HG02870 (cell line): ENCODE results near the gene NAA60.
"Not testable (repeated sequence)": the region's sequence is repeated elsewhere in the genome, so short reads cannot be mapped to it uniquely, and the experiment has no call there.

Experiments
- ATAC-seq: cut with Tn5 transposase; IDR thresholded peaks from one replicate; pipeline ENCODE4 v1.9.1; 2021; ENCODE audit warnings: mild to moderate bottlenecking, moderate library complexity; ENCODE audit not compliant: unreplicated experiment

Gene NAA60

DNA sequence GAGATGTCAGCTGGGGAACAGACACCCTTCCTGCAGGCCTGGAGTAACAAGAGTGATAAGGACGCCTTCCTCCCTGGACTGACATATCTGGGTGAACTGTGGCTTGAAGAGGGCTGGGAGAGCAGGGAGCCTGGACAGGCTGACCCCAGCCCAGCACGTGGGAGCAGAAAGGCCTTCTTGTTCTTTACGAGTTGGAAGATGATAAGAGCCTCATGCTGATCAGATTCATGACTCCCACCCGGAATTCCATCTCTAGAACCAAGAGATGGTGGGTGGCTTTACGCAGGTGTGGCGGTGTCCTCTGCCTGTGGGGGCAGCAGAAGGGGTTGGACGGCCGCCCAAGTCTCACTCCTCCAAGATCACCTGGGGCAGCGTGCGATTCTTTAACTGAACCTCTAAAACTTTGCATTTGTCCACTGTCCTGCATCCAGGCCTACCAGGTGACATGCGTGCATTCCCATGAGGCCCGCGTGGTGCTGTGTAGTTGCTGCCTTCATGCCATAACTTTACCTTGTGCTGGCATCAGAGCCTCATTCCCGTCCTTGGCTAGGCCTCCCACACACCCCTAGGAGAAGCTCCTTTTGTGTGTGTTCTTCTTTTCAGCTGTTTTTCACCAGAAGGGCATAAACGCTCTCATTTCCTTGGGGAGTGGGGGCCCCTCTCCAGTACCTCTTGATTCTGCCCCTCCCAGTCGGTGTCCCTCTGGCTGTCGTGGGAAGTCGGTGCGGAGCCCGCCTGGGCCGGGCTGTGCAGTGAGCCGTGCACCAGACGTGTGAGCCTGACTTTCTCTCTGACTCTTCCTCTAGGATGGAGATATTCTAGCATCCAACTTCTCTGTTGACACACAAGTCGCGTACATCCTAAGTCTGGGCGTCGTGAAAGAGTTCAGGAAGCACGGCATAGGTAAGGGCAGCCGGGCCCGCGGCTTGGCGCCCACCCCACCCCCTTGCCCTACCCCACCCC lies 38.5 kb downstream of the NAA60 start:
- ATAC-seq = no peak

DNA sequence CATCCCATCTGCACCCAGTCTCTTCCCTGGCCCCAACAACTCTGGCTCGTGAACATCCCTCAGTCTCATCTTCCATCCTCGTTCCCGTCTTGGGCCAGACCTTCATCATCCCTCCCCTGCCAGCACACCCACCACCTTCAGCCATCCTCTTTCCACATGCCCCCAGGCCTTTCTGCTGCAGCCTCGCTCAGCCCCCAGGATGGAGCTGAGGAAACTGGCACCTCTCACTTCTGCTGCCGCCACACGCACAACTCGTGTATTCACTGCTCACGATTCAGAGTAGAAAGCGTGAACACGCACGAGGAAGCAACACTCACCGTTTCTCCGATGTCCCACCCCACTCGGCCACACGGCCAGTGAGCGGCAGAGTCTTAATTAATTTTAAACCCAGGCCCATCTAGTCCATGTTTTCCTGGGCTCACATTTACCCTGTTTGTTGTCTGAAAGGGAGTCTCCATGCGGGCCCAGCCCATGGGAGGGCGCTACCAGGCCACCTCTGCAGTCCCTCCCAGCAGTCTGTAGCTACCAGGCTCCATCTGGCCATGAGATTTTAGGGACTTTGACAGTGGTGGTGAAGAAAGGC lies 39.3 kb downstream of the NAA60 start:
- ATAC-seq = no peak

DNA sequence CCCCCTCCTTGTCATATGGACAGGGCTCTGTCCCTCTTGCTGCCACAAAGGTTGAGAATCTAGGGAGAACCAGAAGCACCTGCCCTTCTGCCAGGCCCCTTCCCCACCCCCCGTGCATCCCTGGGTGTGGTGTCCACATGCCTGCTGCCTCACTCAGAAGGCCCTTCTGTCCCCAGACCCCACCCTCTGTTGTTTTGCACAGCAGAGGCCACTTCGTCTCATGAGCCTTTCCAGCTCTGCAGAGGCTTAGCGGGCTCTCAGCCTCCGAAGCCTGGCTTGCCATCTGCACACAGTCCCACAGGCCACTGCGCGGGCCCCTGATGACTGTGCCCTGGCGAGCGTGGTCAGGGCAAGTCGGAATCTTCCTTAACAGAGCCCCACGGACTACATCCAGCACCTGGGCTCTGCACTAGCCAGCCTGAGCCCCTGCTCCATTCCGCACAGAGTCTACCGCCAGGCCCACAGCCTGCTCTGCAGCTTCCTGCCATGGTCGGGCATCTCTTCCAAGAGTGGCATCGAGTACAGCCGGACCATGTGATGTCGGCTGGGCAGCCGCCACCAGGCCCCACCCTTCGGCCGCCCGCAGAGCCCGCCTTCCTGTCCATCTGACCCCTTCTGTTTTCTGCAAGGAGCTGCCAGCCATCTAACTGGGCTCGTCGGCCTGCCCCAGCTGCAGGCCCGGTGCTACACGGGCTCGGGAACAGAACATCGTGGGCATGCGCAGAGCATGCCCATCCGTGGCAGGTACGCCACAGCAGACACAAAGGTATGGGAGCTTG lies 41.0 kb downstream of the NAA60 start:
- no peak for ATAC-seq

DNA sequence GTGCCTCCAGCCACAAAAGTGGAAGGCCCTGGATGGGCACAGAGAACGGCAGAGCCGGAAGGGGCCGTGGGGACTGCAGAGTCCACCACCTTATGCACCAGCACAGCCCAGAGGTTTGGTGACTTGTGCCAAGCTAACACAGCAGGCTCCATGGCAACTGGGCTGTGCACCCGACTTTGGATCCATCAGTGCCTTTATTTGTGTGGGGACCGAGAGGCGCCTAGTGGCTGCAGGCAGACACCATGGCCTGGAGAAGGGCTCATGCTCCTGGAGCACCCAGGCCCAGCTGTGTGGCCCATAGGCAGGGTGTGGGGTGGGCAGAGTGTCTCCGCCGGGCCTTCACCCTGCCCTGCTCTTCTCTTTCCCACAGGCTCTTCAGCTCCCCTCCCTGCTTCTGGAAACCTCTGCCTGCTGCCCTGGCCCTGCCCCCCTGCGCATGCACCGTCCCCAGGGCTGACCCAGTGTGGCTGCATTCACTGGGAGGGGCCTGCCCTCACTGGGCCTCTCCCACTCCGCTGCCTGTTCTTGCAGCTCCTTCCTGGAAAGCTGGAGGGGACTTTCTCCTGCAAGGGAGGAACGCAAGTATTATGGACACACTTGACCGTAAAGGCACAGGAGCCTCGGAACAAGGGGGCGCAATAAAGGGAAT lies 41.7 kb downstream of the NAA60 start:
- no peak for ATAC-seq

DNA sequence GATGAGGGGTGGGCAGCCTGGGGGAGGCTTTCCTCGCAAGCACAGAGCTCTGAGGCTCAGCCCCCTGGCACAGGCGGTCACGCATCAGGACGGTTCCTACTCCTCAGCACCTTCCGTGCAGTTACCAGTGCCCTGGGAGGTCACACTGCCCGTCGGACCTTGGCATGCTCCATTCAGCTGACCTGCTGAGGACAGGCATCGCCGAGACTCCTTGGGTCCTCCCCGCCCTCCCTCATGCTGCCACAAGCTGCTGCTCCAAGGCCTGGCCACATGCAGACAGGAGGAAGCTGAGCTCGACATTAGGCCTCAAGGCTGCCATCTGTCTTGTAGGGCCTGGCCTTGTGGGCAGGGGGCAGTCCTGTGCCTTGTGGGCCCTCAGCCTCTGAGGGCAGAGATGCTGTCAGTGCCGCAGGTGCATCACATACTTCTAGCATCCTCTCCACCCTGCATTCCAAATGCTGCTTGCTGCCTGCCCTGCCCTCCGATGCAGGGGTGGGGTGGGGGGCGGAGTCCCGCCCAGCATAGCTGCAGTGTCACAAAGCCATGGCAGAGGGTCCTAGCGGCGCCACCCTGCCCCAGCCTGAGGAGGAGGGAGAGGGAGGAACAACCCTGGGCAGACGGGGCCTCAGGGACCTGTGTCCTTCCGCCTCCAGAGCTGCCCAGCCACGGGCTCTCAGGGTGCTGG lies 42.5 kb downstream of the NAA60 start:
- ATAC-seq = no peak

DNA sequence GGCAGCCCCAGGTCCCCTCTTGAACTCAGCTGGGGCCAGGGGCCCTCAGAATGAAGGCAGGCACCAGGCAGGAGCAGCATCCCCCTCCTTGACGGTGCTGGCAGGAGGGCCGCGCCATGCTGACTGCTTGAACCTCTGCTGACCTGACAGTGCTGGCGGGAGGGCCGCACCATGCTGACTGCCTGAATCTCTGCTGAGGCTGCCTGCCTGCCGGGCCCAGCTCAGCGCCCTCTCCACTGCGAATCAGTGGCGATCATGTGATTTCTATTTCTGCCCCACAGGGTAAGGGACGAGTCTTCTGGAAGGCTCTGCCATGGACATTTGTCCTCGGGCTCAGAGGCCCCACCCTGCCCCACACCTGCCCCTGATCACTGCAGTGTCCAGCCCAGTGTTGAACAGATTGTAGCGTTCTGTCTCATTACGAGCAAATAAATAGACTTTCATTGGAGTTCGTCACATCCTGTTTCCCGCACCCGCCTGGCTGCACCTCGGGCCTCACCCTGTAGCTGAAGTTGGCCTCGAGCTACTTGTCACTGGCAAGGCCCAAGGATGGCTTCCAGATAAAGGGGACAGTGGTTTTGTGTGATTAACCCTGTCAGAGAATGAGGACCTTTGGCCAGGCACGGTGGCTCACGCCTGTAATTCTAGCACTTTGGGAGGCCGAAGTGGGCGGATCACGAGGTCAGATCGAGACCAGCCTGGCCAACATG lies 43.2 kb downstream of the NAA60 start:
- ATAC-seq = no peak

DNA sequence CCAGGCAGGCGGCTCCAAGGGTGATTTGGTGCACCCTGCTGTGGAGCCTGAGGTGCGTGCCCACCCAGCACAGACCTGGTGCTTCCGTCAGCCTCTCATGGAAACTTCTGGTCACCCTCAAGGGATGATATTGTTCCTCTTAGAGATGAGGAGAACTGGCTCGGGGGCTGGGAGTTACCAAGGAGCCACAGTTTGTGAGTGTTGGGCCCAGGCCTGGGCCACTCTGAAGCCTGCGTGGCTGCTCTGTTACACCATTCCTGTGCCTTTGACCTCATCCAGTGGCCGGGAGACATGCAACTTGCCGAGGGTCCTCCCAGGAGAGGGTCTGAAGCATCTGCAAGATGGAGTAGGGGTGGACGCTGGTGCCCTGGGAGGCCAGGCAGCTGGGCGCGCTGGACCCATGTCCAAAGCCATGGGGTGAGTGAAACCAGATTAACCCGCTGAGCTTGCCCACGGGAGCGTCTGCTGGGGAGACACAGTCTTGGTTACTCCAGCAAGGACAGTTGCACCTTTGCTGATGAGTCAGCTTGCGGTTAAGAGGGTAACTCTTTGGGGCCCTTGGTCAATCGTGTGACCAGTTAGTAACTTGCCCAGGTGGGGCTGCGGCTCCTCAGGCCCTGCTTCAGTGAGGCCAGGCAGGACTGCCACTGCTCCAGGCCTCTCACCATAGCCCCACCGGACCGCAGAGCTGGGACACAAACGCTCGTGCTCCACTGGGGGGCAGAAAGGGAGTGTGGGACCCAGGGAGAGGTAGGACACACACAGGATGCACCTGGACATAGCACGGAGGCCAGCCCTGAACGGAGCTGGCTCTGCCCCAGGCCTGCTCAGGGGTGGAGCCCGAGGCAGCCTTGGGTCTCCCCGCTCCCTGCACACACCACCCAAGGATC lies 44.3 kb downstream of the NAA60 start:
- ATAC-seq = no peak

DNA sequence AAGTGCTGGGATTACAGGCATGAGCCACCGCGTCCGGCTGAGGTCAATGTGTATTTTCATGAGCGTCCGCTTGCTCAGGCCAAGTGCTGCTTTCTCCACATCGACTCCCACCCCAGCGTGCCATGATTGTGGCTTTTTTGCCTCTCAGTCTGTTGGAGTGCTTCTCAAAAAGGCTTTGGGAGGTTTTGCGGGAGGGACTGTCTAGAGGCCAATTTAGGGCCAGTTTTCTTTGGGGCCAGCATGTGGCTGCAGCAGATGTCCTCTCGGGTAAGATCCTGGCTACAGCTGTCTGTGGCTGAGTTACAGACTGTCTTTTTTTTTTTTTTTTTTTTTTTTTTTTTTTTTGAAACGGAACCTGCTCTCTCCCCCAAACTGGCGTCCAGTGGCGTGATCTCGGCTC lies 45.3 kb downstream of the NAA60 start:
- no peak for ATAC-seq

DNA sequence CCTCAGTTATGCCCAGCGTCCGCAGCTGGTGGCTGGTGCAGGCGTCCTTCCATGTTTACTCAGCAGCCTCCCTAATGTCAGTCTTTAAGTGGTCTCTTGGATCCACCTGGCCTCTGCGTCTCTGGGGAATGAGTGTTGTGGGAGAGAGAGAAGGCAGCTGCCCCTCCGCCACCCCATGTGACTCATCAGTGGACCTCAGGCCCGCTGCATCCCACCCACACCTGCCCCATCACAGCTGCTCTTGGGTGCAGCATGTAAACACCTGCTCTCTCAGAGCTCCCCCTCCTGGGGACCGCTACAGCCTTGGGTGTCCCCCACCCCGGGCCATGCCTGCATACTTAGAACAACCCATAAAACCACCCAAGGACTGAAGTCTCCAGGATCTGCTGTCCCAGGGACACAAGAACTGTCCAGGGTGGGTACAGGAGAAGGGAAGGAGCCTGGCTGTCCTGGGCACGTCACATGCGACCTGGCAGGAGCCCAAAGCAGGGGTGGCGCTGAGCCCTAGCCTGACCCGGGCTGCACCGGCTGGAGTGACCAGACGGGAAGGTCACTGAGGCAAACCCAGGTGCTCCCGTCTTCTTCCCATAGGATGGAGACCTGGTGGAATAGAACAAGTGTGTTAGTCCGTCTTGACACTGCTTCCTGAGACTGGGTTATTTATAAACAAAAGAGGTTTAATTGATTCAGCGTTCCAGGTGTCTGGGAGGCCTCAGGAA lies 47.6 kb downstream of the NAA60 start:
- ATAC-seq = no peak

DNA sequence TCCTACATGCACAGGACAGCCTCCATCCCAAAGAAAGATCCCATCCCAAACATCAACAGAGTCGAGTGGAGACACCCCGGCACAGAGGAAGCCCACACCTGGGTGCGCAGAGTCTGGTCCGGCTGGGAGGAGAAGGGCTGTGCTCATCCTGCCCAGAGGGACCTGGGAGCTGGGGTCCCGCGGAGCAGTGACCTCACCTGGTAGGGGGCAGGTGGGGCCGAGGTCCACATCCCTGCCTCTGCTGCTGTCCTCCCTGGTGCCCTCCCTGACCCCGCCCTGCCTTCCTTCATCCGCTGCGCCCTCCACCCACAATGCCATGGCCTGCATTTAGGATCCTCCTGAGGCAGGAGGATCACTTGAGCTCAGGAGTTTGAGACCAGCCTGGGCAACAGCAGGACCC lies 48.9 kb downstream of the NAA60 start:
- ATAC-seq = no peak

DNA sequence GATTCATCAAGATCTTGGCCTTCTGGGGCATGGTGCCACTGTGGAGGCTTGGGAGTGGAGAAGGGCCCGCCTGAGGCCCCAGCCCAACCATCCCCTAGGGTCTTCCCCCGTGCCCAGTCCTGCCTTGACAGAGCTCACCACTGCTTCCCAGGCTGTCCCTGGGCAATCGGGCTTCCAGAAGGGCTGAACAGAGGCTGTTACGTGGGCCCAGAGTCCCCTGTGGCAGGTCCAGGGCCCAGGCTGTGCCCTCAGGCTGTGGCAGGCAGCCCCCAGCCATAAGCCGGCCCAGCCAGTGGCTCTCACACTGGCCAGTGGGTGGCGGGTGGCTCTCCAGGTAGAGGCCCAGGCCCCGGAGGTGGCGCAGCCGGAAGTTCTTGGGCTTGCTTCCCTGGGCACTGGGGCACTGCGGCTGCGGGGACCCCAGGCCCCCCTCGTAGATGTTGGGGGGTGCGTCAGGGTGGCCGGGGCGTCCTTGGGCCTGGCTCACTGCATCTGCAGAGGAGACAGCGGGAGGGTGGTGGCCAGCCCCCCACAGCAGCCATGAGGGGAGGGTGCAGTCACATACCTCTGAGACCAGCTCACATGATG lies 51.0 kb downstream of the NAA60 start:
- no peak for ATAC-seq

DNA sequence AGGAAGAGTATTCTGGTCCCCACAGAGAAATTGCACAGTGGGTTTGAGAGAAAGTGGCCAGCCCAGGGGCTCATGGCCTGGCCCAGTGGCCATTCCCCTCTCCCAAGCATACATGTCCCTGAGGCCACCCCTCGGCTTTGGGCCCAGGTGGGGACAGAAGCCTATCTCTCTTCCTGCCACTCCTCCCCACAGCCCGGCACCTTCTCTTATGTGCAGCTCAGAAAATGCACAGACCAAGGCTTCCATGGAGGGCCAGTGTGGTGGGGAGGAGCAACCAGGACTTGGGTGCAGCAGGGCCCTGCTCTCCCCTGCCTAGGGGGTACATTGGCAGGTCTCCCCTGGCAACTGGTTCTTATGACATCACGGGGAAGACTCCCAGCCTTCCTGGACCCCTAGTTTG lies 51.7 kb downstream of the NAA60 start, which contains the start of gene C16orf90:
Gene C16orf90, minus strand, starts transcription at position 314 of the 400 bp plus-strand sequence. Its CDS starts 68 bp downstream, at position 246.
- no peak for ATAC-seq

DNA sequence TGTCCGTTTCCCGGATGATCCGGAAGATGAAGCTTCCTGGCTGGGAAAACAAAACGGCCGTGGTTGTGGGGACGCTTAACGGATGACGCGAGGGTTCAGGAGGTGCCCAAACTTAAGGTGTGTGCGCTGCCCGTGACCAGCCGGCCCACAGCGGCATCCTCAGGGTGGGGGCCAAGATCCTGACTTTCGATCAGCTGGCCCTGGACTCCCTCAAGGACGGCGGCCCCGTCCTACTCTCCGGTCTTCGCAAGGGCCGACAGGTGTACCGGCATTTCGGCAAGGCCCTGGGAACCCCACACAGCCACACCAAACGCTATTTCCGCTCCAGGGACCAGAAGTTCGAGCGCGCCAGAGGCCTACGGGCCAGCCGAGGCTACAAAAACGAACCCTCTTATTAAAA lies 52.9 kb downstream of the NAA60 start:
- no peak for ATAC-seq

DNA sequence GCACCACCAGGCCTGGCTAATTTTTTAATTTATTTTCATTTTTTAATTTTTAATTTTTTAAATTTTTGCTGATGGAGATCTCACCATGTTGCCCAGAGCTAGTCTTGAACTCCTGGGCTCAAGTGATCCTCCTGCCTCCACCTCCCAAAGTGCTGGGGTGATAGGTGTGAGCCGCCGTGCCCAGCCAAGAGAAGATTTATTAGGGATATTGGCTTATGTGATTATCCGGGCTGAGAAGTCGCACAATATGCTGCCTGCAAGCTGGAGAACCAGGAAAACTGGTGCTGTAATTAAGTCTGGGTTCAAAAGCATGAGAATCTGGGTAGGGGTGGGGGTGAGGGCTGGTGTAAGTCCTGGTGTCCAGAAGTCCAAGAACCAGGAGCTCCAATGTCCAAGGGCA lies 54.3 kb downstream of the NAA60 start:
- ATAC-seq = no peak

DNA sequence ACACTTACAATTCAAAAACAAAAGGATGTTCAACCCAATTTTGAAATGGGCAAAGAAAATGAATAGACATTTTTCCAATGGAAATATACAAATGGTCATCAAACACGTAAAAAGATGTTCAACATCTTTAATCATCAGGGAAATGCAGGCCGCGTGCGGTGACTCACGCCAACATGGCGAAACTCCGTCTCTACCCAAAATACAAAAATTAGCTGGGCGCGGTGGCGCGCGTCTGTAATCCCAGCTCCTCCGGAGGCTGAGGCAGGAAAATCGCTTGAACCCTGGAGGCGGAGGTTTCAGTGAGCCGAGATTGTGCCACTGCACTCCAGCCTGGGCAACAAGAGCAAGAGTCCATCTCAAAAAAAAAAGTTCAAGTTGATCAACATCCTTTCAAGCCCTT lies 55.5 kb downstream of the NAA60 start:
- no peak for ATAC-seq

DNA sequence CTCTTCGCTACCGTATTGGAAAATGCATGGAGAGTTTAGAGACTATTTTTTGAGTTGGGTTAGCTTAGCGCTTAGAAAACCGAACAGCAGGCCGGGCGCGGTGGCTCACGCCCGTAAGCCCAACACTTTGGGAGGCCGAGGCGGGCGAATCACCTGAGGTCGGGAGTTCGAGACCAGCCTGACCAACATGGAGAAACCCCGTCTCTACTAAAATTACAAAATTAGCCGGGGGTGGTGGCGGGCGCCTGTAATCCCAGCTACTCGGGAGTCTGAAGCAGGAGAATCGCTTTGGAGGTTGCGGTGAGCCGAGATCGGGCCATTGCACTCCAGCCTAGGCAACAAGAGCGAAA lies 57.9 kb downstream of the NAA60 start:
- not testable (repeated sequence) for ATAC-seq

DNA sequence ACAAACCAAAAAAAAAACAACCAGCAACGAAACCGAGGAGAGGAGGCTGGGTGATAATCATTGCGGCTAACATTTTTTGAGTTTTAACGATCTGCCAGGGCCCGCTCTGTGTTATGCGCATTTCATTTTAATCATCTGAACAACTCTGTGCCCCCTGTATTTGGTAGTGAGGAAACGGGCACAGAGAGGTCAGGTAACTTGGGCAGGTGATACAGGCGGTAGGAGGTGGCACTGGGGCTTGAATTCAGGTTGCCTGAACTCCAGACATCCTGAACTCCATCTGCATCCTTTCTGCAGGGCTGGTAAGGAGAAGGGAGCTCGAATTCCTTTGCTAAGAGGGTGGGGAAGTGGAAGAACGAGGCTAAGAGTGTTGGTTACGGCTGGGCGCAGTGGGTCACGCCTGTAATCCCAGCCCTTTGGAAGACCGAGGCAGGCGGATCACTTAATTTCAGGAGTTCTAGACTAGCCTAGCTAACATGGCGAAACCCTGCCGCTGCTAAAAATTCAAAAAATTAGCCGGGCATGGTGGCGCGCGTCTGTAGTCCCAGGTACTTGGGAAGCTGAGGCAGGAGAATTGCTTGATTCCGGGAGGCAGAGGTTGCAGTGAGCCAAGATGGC lies 58.4 kb downstream of the NAA60 start:
- no peak for ATAC-seq
